GM18499 (cell line): ENCODE measurements around the gene GNAZ.
"Not testable (repeated sequence)": the region's sequence is repeated elsewhere in the genome, so short reads cannot be mapped to it uniquely, and the experiment has no call there.

Experiments
- ATAC-seq: cut with Tn5 transposase; IDR thresholded peaks from one replicate; pipeline ENCODE4 v1.9.1; 2021; ENCODE audit warnings: moderate number of reproducible peaks; ENCODE audit not compliant: insufficient read depth, unreplicated experiment

GNAZ gene

DNA sequence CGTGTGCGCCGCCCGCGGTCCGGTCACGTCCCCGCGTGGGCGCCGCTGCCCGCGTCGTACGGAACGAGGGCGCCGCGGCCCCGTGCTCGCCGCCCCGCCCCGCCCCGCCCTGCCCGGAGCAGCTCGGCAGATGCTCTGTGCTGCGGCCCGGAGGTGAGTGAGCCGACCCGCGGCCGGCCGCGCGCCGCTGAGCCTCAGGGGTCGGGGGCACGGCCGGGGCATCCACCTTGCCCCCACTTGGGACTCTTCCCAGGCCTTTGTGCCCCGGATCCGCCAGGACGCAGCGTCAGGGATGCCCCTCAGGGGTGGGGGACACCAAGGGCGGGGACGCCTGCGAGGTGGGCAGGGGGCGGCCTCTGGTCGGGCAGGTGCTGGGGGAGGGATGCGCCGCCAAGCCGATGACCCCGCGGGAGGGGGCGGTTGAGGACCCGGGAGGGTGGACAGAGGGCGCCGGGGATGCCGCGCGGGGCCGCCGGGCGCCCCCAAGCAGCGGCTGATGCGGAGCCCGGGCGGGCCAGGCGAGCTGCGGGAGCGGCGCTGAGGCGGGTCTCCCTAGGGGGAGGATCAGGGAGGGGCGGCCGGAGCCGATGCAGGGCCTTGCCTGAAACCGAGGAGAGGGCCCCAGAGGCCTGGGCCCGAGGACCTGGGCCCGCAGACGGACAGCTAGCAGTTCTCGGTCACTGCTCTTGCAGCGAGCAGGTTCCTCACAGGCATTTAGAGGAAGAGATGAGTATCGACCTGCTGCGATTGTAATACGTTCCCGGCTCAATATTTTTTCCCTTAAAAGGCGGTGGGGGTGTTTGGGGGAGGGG is at the start of gene GNAZ:
TSS of gene GNAZ (plus strand) at position 102 of the 812 bp plus-strand sequence. CDS start 25,177 bp downstream, outside the sequence.
- ATAC-seq, result no peak

DNA sequence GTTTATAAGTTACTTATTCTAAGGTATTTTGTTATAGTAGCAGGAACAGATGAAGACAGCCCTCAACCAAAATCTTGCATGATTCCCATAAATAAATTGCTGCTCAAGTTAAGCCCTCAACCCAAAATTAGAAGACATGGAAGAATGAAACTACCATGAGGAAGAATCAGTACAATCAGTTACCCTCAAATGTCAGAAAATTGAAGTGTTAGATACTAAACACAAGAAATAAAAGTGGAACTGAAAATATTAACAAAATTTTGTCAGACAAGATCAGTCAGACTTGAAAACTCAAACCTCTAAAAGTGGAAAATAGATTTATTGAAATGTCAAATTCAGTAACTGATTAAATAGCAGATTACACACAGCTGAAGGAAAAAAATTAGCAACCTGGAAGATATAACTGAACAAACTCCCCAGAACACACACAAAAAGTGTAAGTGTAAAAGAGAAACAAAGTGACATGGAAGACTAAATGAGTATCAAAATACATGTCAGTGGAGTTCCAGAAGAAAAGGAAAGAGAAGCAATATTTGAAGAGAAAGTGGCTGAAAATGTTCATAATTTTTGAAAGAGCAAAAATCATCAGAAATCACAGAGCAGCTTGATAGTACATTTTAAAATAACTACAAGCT is 49.5 kb upstream of the GNAZ start:
- no peak for ATAC-seq

DNA sequence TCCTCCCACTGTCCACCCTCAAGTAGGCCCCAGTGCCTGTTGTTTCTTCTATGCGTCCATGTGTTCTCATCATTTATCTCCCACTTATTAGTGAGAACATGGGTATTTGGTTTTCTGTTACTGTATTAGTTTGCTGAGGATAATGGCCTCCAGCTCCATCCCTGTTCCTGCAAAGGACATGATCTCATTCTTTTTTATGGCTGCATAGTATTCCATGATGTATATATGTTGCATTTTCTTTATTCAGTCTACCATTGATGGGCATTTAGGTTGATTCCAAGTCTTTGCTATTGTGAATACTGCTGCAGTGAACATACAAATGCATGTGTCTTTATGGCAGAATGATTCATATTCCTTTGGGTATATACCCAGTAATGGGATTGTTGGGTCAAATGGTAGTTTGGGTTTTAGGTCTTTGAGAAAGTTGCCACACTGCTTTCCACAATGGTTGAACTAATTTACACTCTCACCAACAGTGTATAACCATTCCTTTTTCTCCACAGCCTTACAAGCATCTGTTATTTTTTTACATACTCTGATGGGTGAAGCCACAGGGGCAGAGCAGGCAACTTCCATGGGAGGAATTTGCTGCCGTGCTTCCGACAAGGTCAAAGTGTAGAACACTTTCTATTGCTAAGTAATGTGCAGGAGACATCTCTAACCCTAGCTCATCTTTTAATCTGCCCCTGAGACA is 48.5 kb upstream of the GNAZ start:
- ATAC-seq, result not testable (repeated sequence)

DNA sequence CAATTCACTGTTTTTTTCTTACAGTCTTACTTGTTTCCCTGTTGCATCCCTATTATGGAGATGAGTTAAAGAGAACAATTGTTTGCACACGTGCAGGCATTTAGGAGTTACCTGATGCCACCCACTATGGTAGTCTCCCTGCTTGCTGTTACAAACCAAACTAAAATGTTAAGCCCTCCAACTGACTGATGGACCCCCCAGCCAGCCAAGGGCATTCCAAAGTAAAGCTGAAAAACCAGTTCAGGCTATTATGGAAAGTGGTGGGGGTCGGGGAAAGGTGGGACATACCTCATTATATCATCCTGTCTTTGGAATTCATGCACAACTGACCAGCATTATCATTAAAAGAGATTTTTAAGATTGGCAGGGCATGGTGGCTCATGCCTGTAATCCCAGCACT is 47.0 kb upstream of the GNAZ start:
- ATAC-seq, result no peak

DNA sequence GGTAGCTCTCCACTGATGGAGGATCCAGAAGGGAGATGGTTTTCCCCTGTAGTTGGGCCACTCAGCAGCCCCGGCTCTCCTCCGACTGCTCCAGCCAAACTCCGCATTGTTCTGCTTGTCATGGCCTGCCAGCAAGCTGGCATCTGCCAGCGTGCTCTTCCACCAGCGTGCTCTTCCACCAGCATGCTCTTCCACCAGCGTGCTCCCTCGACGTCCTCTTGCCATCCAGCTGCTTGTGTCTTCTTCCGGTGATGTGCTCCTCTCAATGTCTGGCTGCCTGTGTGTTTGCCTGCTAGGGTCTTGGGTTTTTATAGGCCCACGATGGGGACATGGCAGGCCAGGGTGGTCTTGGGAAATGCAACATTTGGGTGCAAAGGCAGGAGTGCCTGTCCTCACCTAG is 43.5 kb upstream of the GNAZ start:
- no peak for ATAC-seq

DNA sequence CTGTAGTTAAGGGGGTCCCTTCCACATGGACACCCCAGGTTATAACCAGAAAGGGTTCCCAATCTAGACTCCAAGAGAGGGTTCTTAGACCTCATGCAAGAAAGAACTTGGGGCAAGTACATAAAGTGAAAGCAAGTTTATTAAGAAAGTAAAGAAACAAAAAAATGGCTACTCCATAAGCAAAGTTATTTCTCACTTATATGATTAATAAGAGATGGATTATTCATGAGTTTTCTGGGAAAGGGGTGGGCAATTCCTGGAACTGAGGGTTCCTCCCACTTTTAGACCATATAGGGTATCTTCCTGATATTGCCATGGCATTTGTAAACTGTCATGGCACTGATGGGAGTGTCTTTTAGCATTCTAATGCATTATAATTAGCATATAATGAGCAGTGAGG is 42.5 kb upstream of the GNAZ start:
- ATAC-seq, result not testable (repeated sequence)

DNA sequence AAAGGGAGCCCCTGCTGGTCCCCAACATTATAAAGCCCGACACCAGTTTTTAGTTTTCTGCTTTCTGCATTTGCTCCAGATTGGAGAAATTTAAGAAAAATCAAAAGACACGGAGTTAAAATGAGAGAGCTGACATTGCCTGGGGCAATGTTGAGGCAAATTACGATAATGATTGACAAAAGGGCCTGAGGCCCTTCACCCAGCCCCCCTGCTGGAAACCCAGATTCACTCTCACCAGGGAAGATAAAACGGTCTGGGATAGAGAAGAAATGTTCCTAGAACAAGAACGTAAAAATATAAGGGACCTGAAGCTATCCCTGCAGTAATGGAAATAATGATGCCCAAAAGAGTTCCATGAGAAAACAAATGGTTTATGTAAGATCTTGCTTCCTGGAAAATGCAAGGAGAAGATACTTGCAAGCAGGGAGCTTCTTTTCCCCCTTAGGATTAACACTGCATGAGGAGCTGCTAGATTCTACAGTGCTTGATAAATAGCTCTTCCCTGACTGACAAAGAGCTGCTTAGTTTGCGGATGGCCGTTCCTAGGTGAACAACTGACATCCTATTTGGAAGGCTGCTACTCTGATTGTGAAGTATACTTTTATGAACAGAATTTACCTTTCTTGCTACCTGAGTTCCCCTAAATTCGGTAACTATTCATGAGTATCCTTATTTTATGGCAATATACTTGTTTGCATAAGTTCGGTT is 40.6 kb upstream of the GNAZ start:
- ATAC-seq, result no peak

DNA sequence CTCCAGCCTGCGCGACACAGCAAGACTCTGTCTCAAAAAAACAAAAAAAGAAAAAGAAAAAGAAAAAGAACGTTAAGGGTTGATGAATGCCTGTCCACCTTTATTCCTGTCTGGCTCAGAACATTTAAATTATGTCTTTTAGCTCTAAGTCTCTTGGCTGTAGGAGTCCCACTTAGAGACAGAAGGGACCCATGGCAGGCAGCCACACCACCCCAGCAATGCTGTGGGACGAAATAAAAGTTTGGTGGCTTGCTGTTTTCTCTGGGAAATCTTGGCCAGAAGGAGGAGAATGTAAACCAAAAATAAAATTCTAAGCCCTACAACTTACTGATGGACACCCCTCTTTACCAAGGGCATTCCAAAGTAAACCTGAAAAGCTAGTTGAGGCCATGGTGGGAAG is 38.9 kb upstream of the GNAZ start:
- no peak for ATAC-seq

DNA sequence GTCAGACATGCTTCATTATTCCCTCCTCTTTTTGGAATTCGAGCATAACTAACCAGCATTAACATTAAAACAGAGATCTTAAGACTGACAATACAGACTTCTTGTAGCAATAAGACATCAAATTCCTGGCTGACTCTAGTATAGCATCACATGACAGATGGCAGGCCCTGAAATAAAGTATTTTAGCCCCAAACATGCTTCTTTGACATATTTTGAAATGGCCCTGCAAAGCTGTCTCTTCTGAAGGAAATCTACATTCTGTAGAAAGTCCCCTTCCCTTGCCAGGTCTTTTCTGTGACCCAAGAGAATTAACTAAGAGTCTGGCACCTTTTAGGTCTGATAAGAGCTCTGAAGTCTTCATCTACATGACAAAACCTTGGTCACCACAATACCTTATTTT is 38.5 kb upstream of the GNAZ start:
- ATAC-seq, result no peak

DNA sequence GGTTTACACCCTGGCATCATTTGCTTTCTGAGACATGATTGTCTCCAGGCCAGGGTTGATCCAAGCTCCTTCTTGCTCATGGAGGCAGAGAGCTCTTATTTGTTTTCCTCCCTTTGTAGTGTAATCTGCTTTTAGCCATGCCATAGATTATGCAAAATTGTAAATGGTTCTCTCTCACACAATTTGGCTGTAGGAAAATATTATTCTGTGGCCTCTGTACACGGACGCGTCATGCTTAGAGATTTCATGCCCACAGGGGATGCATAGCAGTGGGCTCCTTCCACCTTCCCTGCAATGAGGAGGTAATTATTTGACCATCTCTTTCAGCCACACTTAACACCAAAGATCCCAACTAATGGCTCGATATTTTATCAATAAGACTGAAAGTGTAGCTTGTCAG is 37.7 kb upstream of the GNAZ start:
- no peak for ATAC-seq

DNA sequence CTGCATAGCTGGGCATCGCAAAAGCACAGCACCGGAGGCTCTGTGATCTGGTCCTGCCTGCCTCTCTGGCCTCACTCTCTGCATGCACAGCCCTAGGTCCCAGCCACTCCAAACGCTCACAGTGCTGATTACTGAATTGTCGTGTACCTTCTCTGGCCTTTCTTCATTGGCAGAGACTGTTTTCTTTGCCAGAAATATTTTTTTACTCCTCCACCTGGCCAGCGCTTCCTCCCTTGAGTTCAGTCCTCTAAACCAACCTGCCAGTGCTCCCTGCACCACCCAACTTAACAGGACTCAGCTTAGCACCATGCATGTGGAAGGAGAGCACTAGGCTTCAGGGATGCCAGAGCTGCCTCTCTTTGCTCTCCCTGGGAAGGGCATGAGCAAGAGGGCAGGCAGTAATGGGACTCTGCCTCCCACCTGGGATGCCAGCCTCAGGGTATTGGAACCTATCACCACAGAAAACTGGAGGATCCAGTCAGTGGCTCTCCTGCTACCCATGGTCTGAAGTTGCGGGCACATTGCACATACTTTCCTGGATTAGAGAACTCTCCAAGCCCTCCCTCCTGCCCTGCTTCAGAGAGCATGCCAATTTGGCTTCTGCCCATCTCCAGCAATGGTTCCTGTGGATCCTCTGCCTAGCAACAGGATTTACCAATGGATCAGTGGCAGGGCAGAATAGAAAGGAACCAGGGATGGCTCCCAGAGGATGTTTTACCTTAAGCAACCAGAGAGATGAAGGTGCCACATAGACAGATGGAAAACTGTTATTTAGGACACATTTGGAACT is 37.0 kb upstream of the GNAZ start:
- no peak for ATAC-seq

DNA sequence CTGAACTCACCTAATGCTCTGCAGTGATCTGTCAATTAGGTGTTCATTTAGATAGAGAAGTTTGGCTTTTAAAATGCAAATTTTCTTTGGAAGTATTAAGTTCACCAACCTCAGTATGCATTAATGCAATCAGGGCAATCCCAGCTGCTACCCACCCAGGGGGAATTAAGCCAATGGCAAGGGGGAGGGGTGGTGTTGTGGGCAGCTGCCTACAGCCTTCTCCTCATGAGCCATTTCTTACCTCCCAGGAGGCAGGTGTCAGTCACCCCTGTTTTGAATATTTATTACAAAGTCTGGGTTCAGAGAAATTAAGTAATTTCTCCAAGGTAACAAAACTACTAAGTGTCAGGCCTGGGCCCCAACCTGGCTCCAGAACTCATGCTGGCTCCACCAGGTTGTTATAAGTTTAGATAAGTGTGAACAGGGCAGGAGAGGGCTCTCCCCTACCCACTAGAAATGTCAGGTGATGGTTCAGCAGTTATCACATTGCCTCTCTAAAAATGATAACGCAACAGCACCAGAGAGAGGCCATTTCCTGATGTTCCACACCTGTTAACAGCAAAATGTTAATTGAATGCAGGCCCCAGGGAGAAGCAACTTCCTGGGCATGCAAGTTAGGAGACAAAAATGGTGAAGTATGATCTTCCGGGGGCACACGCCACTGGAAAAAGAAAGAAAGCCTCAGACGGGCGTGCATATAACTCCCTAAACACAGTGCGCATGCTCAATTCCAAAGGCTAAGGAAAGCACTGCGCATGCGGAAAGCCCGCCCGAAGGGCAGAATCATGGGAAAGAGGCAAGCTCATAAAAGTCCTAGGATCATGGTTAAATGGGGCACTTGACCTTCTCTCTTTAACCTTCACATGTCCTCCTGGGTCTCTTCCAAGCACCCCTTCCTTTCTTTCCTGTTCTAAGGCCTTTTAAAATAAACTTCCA is 35.4 kb upstream of the GNAZ start:
- ATAC-seq, result no peak

DNA sequence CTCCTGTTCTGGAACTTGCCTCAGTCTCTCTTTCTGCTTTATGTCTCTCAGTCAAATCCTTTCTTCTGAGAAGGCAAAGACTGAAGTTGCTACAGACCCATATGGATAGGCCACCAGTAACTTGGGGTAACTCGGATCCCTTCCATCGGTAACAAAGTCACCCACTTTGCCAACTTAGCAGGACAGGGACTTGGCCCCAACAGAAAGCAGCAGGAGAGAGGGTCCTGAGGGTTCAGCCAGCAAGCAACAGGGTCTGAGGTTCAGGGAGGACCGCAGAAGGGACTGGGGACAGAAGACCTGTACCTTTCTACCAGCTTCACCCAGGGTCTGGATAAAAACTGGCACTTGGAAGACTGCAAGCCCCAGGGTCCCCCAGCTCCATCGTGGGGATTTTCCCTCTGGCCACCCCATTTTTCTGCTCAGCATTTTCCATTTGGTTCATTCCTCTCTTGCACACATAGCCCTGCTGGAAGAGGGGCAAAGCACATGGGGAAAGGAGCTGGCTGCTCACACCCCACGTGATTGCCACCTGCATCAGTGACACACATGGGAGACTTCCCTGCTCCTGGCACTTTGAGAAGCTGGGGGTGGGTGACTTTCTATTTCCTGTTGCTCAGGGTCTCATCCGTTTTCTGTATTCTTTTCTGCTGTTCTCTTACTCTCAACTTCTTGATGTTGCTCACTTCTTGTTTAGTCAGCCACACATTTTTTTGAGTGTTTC is 34.6 kb upstream of the GNAZ start:
- no peak for ATAC-seq

DNA sequence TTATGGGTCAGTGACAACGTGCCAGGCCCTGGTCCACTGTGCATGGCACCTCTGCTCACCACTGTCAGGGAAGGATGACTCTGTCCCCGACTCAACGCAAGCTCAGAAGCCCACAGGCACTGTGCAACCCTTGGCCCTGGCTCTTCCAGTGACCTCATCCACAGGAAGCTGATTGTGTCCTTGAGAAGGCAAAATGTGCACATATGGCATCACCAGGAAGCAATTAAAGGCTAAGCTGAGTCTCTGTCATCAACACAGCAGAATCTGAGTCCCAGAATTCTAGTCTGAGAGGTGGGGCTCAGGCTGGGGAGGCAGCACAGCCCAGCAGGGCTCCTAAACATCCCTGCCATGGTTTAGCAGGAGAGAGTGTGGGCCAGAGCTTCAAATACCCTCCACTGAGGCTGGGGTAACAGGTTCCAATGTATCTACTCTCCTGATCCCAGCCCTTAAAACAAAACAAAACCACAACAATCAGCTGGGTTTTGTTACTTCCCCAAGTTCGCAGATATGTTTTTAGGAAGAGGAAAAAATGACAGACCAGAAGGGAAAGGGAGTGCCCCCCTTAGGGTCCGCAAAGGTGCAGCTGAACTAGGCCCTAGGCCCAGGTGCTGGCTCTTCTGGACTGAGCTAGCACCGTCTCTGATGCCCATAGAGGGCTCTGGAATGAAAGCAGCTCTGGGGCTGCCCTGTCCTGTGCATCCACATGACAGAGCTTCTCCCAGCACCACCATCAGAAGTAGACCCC is 33.5 kb upstream of the GNAZ start:
- no peak for ATAC-seq

DNA sequence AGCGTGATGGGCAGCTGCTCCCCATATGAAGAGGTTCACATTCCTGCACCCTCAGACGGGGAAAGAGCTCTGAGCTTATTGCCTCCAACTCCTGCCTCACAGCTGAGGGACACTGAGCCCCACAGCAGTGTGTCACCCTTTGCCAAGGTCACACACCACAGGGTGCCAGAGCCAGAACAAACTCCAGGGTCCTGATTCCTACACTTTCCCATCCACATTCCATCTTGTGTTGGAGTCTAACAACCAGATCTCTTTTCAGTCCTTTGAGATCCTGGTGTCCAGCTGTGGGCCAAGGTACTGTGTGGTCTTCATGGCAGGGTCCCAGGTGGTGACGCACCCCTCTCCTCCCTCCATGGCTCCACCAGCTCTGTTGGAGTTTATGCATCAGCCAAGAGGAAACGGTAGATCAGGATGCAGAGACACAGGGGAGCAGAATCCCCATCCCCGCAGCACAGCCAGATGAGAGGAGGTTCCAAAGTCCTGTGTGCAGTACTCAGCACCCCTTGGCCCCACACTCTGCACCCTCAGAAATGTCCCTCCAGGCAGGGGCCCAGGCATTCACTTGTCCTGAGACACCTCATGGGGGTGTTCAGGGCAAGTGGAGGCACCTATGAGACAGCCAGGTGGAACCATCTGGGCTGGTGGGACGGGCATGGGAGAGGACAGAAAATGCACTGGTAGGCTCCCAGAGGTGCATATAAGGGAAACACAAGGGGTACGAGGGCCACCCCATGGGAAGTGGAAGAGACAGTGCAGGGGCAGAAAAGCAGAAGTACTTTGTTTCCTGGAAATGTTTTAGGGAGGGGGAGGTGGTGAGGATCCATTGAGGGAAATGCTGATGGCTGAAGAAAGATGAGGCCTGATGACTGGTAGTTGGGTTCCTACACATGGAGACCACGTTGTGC is 32.6 kb upstream of the GNAZ start:
- ATAC-seq, result no peak

DNA sequence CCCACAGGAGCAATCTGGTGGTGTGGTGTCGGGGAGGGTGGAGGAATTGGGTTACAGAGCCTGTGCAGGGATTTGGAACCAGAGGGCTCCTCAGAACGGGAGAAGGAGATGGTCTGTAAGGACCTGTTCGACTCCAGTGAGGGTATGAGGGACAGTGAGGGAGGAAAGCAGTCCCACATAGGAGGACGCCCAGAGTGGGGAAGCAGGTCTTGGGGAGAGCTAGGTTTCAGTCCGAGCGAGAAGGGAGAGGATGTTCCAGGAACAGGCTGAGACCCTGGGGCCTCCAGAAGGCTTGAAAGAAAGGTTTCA is 32.0 kb upstream of the GNAZ start:
- no peak for ATAC-seq

DNA sequence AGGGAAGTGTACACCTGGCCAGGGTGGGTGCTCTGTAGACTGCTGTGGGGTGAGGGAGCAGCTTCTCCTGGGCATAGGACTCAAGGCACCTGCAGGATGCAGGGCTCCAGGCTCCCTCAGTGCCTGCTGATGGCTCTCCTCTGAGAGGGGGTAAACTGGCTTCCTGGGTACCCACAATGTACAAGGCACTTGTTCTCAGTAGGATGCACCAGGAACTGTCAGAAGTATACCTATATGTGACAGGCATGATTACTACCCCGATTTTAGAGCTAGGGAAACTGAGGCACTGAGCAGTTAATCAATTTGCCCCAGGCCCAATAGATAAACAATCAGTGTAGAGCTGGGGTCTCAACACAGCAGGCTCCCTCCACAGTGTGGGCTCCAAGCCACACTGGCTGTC is 31.4 kb upstream of the GNAZ start:
- ATAC-seq, result no peak
